ENCODE measurements around the gene ACACA.

DNA sequence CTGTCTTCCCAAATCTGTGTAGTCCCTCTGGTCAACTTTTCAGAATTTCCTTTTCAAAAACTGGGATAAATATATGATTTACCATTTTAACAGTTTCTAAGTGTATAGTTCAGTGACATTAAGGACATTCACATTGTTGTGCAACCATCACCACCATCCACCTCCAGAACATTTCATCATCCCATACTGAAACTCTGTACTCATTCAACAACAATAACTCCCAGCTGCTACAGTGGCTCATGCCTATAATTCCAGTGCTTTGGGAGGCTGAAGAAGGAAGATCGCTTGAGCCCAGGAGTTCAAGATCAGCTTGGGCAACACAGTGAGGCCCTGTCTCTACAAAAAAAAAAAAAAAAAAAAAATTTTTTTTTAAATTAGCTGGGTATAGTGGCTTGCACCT is 326.9 kb downstream of the ACACA start:
- TF ChIP-seq CTCF (IDR thresholded peaks at IDR 0.05) = no peak
- no peak for TF ChIP-seq EZH2 (IDR thresholded peaks at IDR 0.05; ENCODE audit: borderline replicate concordance, insufficient read depth, low read depth, low read length, poor library complexity, severe bottlenecking)

Data from B cell (primary cell).